Ectodermal cell (in vitro differentiated cells): ENCODE data around the gene ITGAL.

Experiments
- H3K27ac ChIP-seq: 2 replicates; pipeline ENCODE4 v1.7.0; 2013; ENCODE audit warnings: mild to moderate bottlenecking, low read depth, low read length; ENCODE audit not compliant: insufficient read depth, poor library complexity, severe bottlenecking
- H3K27me3 ChIP-seq: 2 replicates; pipeline ENCODE4 v1.7.0; 2013; ENCODE audit warnings: mild to moderate bottlenecking, low read length; ENCODE audit not compliant: insufficient read depth, control insufficient read depth, poor library complexity, severe bottlenecking
- H3K36me3 ChIP-seq: one replicate; pipeline ENCODE4 v1.7.0; 2013; ENCODE audit warnings: low read length; ENCODE audit not compliant: control insufficient read depth, insufficient read depth
- H3K4me1 ChIP-seq: one replicate; pipeline ENCODE4 v1.7.0; 2013; ENCODE audit warnings: low read length; ENCODE audit not compliant: control insufficient read depth, insufficient read depth
- H3K4me3 ChIP-seq: 2 replicates; pipeline ENCODE4 v1.7.0; 2013; ENCODE audit warnings: low read depth, low read length, control low read depth; ENCODE audit not compliant: insufficient read depth
- H3K9me3 ChIP-seq: 2 replicates; pipeline ENCODE4 v1.7.0; 2013; ENCODE audit warnings: mild to moderate bottlenecking, low read length, moderate library complexity; ENCODE audit not compliant: control insufficient read depth
- WGBS, 2 experiments: methylation state at CpG; one replicate each; pipeline ENCODE4 v1.1.7; 2013; ENCODE audit warnings: missing lambda C conversion rate in 2 of 2; 5-methylcytosine and 5-hydroxymethylcytosine counted together

ITGAL gene

DNA sequence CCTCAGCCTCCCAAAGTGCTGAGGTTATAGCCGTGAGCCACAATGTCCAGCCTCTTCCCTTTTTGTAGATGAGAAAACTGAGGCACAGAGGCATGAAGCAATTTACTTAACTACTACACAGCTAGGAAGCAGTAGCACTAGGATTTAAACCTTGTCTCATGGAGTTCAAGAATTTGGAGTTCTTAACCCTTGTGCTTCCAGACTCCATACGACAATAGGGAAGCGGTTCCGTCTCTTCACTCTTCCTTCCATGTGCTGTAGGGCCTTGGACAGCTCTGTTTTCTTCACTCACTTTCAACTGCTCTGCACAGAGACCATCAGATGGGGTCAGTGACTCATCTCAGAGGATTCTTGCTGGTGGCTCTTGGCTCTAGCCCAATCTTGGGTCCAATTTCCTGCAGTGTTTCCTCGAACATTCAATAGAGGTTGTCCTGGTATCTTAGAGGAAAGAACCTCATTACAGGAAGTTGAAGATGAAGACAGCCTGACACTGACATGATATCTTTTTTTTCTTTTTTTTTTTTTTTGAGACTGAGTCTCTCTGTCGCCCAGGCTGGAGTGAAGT is 19.3 kb downstream of the ITGAL start:
- H3K36me3 ChIP-seq: no peaks in the 10 kb centered on the region
- H3K27ac ChIP-seq: no peak overlapping the region
- WGBS, 2 experiments: 83 to 93% methylated on average over 6 of the region's 6 CpGs
- no peaks in the 10 kb centered on the region for H3K9me3 ChIP-seq
- no peaks in the 10 kb centered on the region for H3K27me3 ChIP-seq
- no peak overlapping the region for H3K4me3 ChIP-seq
- H3K4me1 ChIP-seq: no peaks in the 10 kb centered on the region

DNA sequence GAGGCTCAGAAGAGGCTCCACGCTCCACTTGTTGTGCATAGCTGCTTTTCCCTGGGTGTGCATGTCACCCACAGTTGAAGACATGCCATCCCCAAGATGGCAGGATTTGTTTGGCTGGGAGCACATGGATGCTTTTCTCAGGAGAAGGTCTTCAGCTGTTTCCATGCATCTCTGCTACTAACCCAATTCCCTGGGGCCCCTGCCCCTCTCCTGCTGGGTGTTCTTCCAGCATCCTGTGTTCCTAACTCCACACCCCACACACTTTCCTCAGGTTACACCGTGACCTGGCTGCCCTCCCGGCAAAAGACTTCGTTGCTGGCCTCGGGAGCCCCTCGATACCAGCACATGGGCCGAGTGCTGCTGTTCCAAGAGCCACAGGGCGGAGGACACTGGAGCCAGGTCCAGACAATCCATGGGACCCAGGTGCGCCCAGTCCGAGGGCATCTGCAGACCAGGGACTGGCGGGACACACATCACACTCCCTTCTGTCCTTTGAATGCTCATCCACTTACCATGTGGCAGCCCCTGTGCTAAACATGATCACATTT is 21.5 kb downstream of the ITGAL start:
- no peak overlapping the region for H3K4me3 ChIP-seq
- no peaks in the 10 kb centered on the region for H3K27me3 ChIP-seq
- H3K27ac ChIP-seq: no peak overlapping the region
- no peaks in the 10 kb centered on the region for H3K9me3 ChIP-seq
- WGBS, 2 experiments: 86% methylated on average over 11 of the region's 11 CpGs
- no peaks in the 10 kb centered on the region for H3K36me3 ChIP-seq
- H3K4me1 ChIP-seq: no peaks in the 10 kb centered on the region

DNA sequence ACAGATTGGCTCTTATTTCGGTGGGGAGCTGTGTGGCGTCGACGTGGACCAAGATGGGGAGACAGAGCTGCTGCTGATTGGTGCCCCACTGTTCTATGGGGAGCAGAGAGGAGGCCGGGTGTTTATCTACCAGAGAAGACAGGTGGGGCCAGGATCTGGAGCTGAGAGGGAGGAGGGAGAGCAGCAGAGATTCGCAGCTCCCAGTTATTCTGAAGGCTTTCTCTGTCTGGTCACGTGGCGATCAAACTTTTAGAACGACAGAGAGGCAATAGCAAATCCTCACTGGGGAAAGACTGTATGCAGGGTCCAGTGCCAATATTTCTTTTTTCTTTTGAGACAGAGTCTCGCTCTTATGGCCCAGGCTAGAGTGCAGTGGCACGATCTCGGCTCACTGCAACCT is 22.2 kb downstream of the ITGAL start:
- H3K4me3 ChIP-seq: no peak overlapping the region
- 82 to 83% methylated on average over 12 of the region's 12 CpGs for WGBS, 2 experiments
- no peaks in the 10 kb centered on the region for H3K9me3 ChIP-seq
- H3K27me3 ChIP-seq: no peaks in the 10 kb centered on the region
- H3K36me3 ChIP-seq: no peaks in the 10 kb centered on the region
- no peak overlapping the region for H3K27ac ChIP-seq
- no peaks in the 10 kb centered on the region for H3K4me1 ChIP-seq

DNA sequence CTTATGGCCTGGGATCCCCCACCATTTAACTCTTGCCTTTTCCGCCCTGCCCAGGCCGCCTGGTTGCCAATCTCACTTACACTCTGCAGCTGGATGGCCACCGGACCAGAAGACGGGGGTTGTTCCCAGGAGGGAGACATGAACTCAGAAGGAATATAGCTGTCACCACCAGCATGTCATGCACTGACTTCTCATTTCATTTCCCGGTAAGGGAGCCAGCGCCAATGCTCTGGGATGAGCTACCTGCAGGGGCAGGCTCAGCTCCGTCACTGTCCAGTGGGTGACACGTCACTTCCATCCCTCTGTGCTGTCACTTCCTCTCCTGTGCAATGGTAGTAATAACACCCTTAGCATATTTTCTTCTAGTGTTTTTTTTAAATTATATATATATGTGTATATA is 26.7 kb downstream of the ITGAL start:
- Histone ChIP-seq H3K4me1 (no peaks in the 10 kb centered on the region), H3K27me3 (no peaks in the 10 kb centered on the region), H3K4me3 (no peak overlapping the region), H3K36me3 (no peaks in the 10 kb centered on the region), H3K9me3 (no peaks in the 10 kb centered on the region), H3K27ac (no peak overlapping the region)
- 89 to 93% methylated on average over 8 of the region's 8 CpGs for WGBS, 2 experiments

DNA sequence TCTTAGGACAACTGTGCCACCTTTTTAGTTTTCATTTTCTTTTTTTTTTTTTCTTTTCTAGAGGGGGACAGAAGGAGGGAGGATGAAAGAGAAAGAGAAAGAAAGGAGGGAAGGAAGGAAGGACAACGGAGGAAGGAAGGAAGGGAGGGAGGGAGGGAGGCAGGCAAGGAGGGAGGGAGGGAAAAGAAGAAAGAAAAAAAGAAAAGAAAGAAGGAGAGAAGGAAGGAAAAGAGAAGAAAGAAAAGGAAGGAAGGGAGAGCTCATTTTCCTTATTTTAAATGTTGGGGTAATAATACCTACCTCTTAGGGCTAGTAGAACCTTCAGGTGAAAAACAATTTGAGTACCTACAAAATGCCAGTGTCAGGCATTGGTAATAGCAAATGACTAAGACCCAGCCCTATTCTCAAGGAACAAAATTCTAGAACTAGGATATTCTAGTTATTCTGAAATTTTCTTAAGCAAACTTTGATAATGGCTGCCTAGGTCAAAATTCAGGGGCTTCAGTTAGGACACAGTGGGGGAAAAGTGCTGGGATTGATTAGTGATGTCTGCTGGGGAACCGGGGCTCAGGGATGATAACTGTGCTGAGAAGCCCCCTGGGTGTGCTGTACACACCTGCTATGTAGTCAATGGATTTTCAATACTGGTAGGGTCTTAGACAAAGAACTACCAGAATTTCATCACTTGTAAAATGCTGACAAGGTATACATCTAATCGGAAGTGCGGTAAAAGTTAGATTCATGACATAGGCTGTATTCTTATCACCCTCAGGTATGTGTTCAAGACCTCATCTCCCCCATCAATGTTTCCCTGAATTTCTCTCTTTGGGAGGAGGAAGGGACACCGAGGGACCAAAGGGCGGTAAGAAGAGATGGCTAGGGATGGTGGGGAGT is 31.1 kb downstream of the ITGAL start:
- 83 to 87% methylated on average over 6 of the region's 6 CpGs for WGBS, 2 experiments
- Histone ChIP-seq H3K4me1 (no peaks in the 10 kb centered on the region), H3K27ac (no peak overlapping the region), H3K36me3 (no peaks in the 10 kb centered on the region), H3K27me3 (no peaks in the 10 kb centered on the region), H3K4me3 (no peak overlapping the region), H3K9me3 (no peaks in the 10 kb centered on the region)

DNA sequence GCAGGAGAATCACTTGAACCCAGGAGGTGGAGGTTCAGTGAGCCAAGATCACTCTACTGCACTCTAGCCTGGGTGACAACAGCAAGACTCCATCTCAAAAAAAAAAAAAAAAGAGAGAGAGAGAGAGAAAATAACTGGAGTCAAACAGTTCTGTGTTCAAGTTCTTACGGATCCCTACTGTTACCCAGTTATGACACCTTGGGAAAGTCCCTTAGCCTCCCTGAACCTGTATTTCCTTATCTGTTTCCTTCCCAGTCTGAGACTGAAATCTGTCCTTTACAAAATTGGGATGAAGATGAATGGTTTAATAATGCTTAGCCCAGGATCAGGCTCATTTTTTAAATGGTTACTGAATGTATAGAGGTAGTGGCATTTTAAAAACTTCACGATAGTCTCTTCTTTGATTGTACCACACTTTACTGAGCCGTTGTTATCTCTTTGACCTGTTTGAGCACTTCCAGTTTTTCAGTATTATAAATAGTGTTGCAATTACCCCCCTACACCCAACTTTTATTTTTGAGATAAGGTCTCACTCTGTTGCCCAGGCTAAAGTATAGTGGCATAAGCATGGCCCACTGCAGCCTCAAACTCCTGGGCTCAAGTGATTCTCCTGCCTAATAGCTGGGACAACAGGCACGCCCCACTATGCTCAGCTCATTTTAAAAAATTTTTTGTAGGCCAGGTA is 36.7 kb downstream of the ITGAL start:
- Histone ChIP-seq H3K27ac (no peak overlapping the region), H3K9me3 (no peaks in the 10 kb centered on the region), H3K36me3 (no peaks in the 10 kb centered on the region), H3K4me1 (no peaks in the 10 kb centered on the region), H3K4me3 (no peak overlapping the region), H3K27me3 (no peaks in the 10 kb centered on the region)
- WGBS, 2 experiments: 85 to 94% methylated on average over 3 to 4 of the region's 4 CpGs

DNA sequence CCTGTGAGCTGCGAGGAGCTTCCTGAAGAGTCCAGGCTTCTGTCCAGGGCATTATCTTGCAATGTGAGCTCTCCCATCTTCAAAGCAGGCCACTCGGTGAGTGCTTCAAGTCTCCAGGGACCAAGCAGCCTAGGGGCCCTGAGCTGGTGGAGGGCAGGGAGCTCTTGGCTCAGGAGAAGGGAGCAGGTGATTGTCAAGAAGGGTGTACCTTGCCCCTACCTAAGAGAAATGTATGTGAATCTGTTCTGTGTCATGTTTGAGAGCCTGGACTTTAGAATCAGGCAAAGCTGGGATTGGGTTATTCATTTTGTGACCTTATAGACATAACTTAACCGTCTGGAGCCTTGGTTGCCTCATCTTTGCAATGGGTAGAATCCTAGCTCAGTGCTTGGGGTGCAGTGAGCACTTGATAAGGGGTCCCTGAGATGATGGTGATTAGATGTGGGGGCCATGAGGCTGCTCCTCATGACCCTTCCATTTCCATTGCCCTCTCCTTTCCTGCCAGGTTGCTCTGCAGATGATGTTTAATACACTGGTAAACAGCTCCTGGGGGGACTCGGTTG is 37.9 kb downstream of the ITGAL start:
- Histone ChIP-seq H3K36me3 (no peaks in the 10 kb centered on the region), H3K27ac (no peak overlapping the region), H3K27me3 (no peaks in the 10 kb centered on the region), H3K4me3 (no peak overlapping the region), H3K9me3 (no peaks in the 10 kb centered on the region), H3K4me1 (no peaks in the 10 kb centered on the region)
- 81 to 82% methylated on average over 4 of the region's 4 CpGs for WGBS, 2 experiments

DNA sequence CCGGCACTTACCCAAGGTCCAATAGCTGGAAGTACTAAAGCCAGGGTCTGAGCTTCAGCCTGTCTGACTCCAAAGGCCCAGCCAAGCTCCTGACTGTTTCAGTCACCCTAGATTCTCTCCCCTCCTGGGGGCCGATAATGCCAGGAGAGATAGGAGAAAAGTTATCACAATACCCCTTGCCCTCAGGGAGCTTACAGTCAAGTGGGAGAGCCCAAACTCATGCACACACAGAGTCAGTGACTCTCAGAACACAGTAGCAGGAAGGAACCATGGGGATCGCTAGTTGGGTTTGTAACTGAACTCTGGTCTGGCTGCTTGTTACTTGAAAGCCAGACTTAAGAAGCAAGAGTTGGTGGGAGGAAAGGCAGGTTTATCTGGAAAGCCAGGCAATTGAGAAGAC is 39.0 kb downstream of the ITGAL start:
- Histone ChIP-seq H3K4me1 (no peaks in the 10 kb centered on the region), H3K36me3 (no peaks in the 10 kb centered on the region), H3K4me3 (no peak overlapping the region), H3K27ac (no peak overlapping the region), H3K9me3 (no peaks in the 10 kb centered on the region), H3K27me3 (no peaks in the 10 kb centered on the region)
- WGBS, 2 experiments: 94 to 96% methylated on average over 3 of the region's 3 CpGs

DNA sequence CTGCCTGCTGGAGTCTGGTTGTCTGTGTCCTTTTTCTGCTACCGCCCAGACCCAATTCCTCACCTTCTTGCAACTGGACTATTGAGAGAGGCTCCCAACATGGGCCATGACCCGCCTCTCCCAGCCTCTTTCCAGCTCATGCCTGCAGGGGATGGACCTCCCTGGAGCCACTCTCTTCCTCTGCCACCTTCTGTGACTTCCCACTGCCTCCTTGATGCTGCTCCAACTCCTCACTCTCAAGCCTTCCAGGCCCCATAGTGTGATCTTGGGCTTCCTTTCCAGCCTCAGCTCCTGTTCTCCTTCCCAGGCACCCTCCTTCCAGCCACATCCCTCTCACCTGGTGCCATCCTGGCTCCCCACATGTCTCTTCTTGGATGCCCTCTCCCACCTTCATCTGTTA is 42.7 kb downstream of the ITGAL start:
- H3K4me1 ChIP-seq: no peaks in the 10 kb centered on the region
- H3K4me3 ChIP-seq: no peak overlapping the region
- H3K9me3 ChIP-seq: no peaks in the 10 kb centered on the region
- no peaks in the 10 kb centered on the region for H3K27me3 ChIP-seq
- H3K27ac ChIP-seq: no peak overlapping the region
- WGBS, 2 experiments: 80 to 84% methylated on average over 2 of the region's 2 CpGs
- no peaks in the 10 kb centered on the region for H3K36me3 ChIP-seq

DNA sequence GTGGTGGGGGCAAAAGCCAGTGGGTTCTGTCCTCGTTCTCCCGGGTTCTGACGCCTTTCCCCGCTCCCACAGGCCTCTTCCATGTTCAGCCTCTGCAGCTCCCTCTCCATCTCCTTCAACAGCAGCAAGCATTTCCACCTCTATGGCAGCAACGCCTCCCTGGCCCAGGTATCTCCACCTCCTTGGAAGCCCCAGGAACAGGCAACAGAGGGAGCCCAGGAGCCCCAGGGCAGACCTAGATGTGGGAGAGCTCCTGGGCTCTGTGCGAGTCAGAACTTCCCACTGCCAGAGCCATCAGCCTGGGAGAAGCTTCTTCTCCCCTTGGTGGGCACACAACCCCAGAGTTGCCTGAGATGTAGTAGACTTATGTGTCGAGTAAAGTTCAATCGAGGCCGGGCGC is 46.0 kb downstream of the ITGAL start:
- WGBS, 2 experiments: 89 to 92% methylated on average over 10 of the region's 10 CpGs

More for the DNA sequence above, 46.0 kb downstream of the ITGAL start:
- no peak overlapping the region for H3K4me3 ChIP-seq
- H3K9me3 ChIP-seq: no peaks in the 10 kb centered on the region
- no peaks in the 10 kb centered on the region for H3K36me3 ChIP-seq
- no peaks in the 10 kb centered on the region for H3K27me3 ChIP-seq
- H3K27ac ChIP-seq: no peak overlapping the region
- no peaks in the 10 kb centered on the region for H3K4me1 ChIP-seq
